Ovary (tissue), 3 donors: Measurements from ENCODE around the gene HOATZ.
A peak's percentile ranks its signal among the peaks of the same experiment; 100 is the strongest.

ENCODE experiments used
- POLR2A ChIP-seq: fragments of 450-650 bp; IDR thresholded peaks from one replicate; pipeline ENCODE4 v1.6.1; 2017; ENCODE audit warnings: antibody characterized with exemption, mild to moderate bottlenecking, moderate library complexity
- TF ChIP-seq, protein P1 (sequence below), 3 donors: fragments of 450-650 bp in 2 of 3; fragments of 200-600 bp in 1 of 3; IDR thresholded peaks; one replicate each; pipeline versions ENCODE4 v1.5.1 to v1.8.0; 2016 to 2022; ENCODE audit warnings: antibody characterized with exemption in 3 of 3, mild to moderate bottlenecking in 1 of 3
- donor health status: DM: no; HTN: no; CAD: no.

DNA sequence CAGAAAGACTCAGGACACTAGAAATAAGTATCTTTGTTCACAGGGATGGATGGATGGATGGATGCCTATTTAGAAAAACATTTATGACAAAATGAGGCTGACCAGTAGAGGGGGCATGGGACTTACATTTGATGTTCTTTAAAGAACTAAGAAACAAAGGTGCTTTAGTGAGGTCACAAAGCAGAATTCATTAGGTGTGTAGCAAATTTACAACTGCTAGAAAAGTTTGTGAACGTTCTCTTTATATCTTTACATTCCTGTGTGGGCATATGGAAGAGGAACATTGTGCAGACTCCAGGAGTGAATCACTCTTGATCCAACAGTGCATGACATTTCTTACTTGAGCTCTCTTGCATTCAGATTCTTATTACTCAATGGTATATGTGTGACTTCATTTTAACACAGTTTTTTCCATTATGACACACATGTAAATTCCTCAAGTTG is 71.8 kb downstream of the HOATZ start:
- TF ChIP-seq, protein P1, sequence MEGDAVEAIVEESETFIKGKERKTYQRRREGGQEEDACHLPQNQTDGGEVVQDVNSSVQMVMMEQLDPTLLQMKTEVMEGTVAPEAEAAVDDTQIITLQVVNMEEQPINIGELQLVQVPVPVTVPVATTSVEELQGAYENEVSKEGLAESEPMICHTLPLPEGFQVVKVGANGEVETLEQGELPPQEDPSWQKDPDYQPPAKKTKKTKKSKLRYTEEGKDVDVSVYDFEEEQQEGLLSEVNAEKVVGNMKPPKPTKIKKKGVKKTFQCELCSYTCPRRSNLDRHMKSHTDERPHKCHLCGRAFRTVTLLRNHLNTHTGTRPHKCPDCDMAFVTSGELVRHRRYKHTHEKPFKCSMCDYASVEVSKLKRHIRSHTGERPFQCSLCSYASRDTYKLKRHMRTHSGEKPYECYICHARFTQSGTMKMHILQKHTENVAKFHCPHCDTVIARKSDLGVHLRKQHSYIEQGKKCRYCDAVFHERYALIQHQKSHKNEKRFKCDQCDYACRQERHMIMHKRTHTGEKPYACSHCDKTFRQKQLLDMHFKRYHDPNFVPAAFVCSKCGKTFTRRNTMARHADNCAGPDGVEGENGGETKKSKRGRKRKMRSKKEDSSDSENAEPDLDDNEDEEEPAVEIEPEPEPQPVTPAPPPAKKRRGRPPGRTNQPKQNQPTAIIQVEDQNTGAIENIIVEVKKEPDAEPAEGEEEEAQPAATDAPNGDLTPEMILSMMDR (IDR thresholded peaks at IDR 0.05) = peak in 1 of 3 donors; percentile 64
- no peak for TF ChIP-seq POLR2A
